Bronchial epithelial cell (primary cell): Measurements from ENCODE around the gene RGS10. TPM values are rescaled to one million over a fixed set of nuclear protein-coding genes. Genes with fewer than 3 reads are reported as not detected.
"Not testable (repeated sequence)": the region's sequence is repeated elsewhere in the genome, so short reads cannot be mapped to it uniquely, and the experiment has no call there.

ENCODE experiments used
- DNase-seq: peaks from one replicate; pipeline ENCODE4 v3.0.0-alpha.2; 2010; ENCODE audit warnings: low read depth
- FAIRE-seq: peaks from 2 replicates; lab custom pipeline; 2011; peaks lifted over from hg19 to GRCh38; lab: Jason Lieb, UNC
- H3K27me3 ChIP-seq: 2 replicates; pipeline ENCODE4 v1.5.1; 2011; ENCODE audit warnings: low read length; ENCODE audit not compliant: control insufficient read depth, insufficient read depth
- H3K36me3 ChIP-seq: 2 replicates; pipeline ENCODE4 v1.5.1; 2011; ENCODE audit warnings: low read length; ENCODE audit not compliant: control insufficient read depth, insufficient read depth
- H3K4me3 ChIP-seq: 2 replicates; pipeline ENCODE4 v1.5.1; 2011; ENCODE audit warnings: mild to moderate bottlenecking, low read depth, low read length, control low read depth
- CTCF ChIP-seq: IDR thresholded peaks from 2 replicates; pipeline ENCODE4 v1.5.1; 2011; ENCODE audit warnings: mild to moderate bottlenecking, moderate library complexity, low read length, control low read depth, inconsistent platforms; ENCODE audit not compliant: insufficient read depth, severe bottlenecking
- total RNA-seq: library from RNA; depleted of rRNA; stranded (reverse); fragments of >200 nt; gene quantifications from 2 replicates; pipeline ENCODE4 v1.2.1, GENCODE V29; 2014

RGS10 gene
- total RNA-seq, 1 donor from 2014 or later = 35.5 TPM

- DNase-seq (no peak), FAIRE-seq (no peak)
- Histone ChIP-seq H3K27me3 (no peaks in the 10 kb centered on the region), H3K36me3 (no peaks in the 10 kb centered on the region), H3K4me3 (no peak overlapping the region)
- no peak for TF ChIP-seq CTCF
Measured at GRCh38 chr10:119535837-119536507, 6.5 kb downstream of the RGS10 start.

GRCh38 chr10:119535305-119535704 is 7.2 kb downstream of the RGS10 start:
- FAIRE-seq (no peak), DNase-seq (no peak)
- Histone ChIP-seq H3K4me3 (no peak overlapping the region), H3K27me3 (no peaks in the 10 kb centered on the region), H3K36me3 (no peaks in the 10 kb centered on the region)
- no peak for TF ChIP-seq CTCF

GRCh38 chr10:119533473-119533872 is 9.0 kb downstream of the RGS10 start:
- DNase-seq (no peak), FAIRE-seq (no peak)
- TF ChIP-seq CTCF = no peak
- Histone ChIP-seq H3K4me3 (no peak overlapping the region), H3K36me3 (no peaks in the 10 kb centered on the region), H3K27me3 (no peaks in the 10 kb centered on the region)

- H3K27me3 ChIP-seq, DNase-seq, FAIRE-seq, H3K4me3 ChIP-seq, H3K36me3 ChIP-seq: not testable (repeated sequence)
Measured at GRCh38 chr10:119532791-119533190, 9.7 kb downstream of the RGS10 start.

- not testable (repeated sequence) for H3K36me3 ChIP-seq, H3K4me3 ChIP-seq, H3K27me3 ChIP-seq, DNase-seq, FAIRE-seq
Measured at GRCh38 chr10:119532251-119532650, 10.3 kb downstream of the RGS10 start.

- no peak overlapping the region for H3K4me3 ChIP-seq
- no peaks in the 10 kb centered on the region for H3K36me3 ChIP-seq
- TF ChIP-seq CTCF = no peak
- FAIRE-seq = no peak
- DNase-seq = no peak
- H3K27me3 ChIP-seq = no peaks in the 10 kb centered on the region
Measured at GRCh38 chr10:119531067-119531466, 11.5 kb downstream of the RGS10 start.

GRCh38 chr10:119528663-119529237 is 13.8 kb downstream of the RGS10 start:
- H3K27me3 ChIP-seq, FAIRE-seq, H3K4me3 ChIP-seq, H3K36me3 ChIP-seq: not testable (repeated sequence)
- peak; percentile 52 for DNase-seq
